Measurements from ENCODE around the gene PROX2.

PROX2 gene

GRCh38 chr14:74875941-74876913 lies at the start of gene PROX2:
Gene PROX2, minus strand, starts transcription at chr14:74876145. Its CDS starts 12,311 bp downstream, at chr14:74863834.
- peak; percentile 51 to 60 for DNase-seq

GRCh38 chr14:74924061-74924460 lies 48.1 kb upstream of the PROX2 start:
- no peak for DNase-seq

- DNase-seq, result peak; percentile 57 to 75
Observed at GRCh38 chr14:74922752-74923401, 46.9 kb upstream of the PROX2 start, which contains the start of gene RPS6KL1. Gene RPS6KL1, minus strand, starts transcription at chr14:74923260. Its CDS starts 1,719 bp downstream, at chr14:74921541.

GRCh38 chr14:74921987-74922751 lies 46.2 kb upstream of the PROX2 start:
- no peak for DNase-seq

- no peak for DNase-seq
Observed at GRCh38 chr14:74921053-74921620, 45.2 kb upstream of the PROX2 start.

- no peak for DNase-seq
Observed at GRCh38 chr14:74920281-74920680, 44.3 kb upstream of the PROX2 start.

GRCh38 chr14:74919421-74920165 lies 43.6 kb upstream of the PROX2 start:
- DNase-seq, result peak in 1 of 2 donors; percentile 23

GRCh38 chr14:74918380-74918779 lies 42.4 kb upstream of the PROX2 start:
- DNase-seq, result no peak

- no peak for DNase-seq
Observed at GRCh38 chr14:74917646-74918081, 41.7 kb upstream of the PROX2 start.

GRCh38 chr14:74917178-74917543 lies 41.2 kb upstream of the PROX2 start:
- DNase-seq, result no peak

GRCh38 chr14:74915826-74916225 lies 39.9 kb upstream of the PROX2 start:
- DNase-seq, result no peak

- no peak for DNase-seq
Observed at GRCh38 chr14:74915426-74915825, 39.5 kb upstream of the PROX2 start.

- DNase-seq, result peak; percentile 33 to 61
Observed at GRCh38 chr14:74913986-74914573, 38.1 kb upstream of the PROX2 start.

GRCh38 chr14:74913393-74913910 lies 37.5 kb upstream of the PROX2 start:
- DNase-seq, result no peak

GRCh38 chr14:74912801-74913200 lies 36.9 kb upstream of the PROX2 start:
- DNase-seq, result no peak

GRCh38 chr14:74912111-74912510 lies 36.2 kb upstream of the PROX2 start:
- no peak for DNase-seq

GRCh38 chr14:74911704-74912103 lies 35.8 kb upstream of the PROX2 start:
- no peak for DNase-seq

- DNase-seq, result no peak
Observed at GRCh38 chr14:74911221-74911620, 35.3 kb upstream of the PROX2 start.

GRCh38 chr14:74910556-74910955 lies 34.6 kb upstream of the PROX2 start:
- no peak for DNase-seq

- no peak for DNase-seq
Observed at GRCh38 chr14:74909911-74910310, 34.0 kb upstream of the PROX2 start.

- no peak for DNase-seq
Observed at GRCh38 chr14:74909501-74909900, 33.6 kb upstream of the PROX2 start.

All from inflammatory macrophage treated with lipopolysaccharide for 1 hour (primary cell).